HepG2 (cell line): ENCODE measurements around the gene TACC3. TPM values are rescaled to one million over a fixed set of nuclear protein-coding genes. Genes with fewer than 3 reads are reported as not detected.
A peak's percentile ranks its signal among the peaks of the same experiment; 100 is the strongest.

Experiments used
- CAMTA2 ChIP-seq: sonication (generic); formaldehyde crosslinking; IDR thresholded peaks from 2 replicates; pipeline ENCODE4 v1.4.0; 2020; ENCODE audit warnings: mild to moderate bottlenecking, missing genetic modification reagents, borderline replicate concordance
- CENPX ChIP-seq: sonication (generic); formaldehyde crosslinking; IDR thresholded peaks from 2 replicates; pipeline ENCODE4 v1.9.0; 2021; ENCODE audit warnings: mild to moderate bottlenecking, missing genetic modification reagents, moderate library complexity
- CHCHD3 ChIP-seq: sonication (generic); formaldehyde crosslinking; IDR thresholded peaks from 2 replicates; pipeline ENCODE4 v1.8.0; 2022; ENCODE audit warnings: mild to moderate bottlenecking, missing genetic modification reagents, moderate library complexity
- FOSL1 ChIP-seq: sonication (generic); formaldehyde crosslinking; IDR thresholded peaks from 2 replicates; pipeline ENCODE4 v1.9.0; 2021; ENCODE audit warnings: missing genetic modification reagents, borderline replicate concordance
- GMEB2 ChIP-seq: IDR thresholded peaks from 2 replicates; pipeline ENCODE4 v1.6.1; 2016; ENCODE audit warnings: missing biosample characterization, missing genetic modification reagents, low read depth
- GTF3A ChIP-seq: sonication (generic); formaldehyde crosslinking; conservative IDR thresholded peaks from 2 replicates; pipeline ENCODE4 v1.4.0; 2020; ENCODE audit warnings: mild to moderate bottlenecking, missing genetic modification reagents
- HMGXB4 ChIP-seq, 2 experiments: sonication (generic) in 1 of 2; formaldehyde crosslinking in 1 of 2; IDR thresholded peaks; 2 replicates each; pipeline versions ENCODE4 v1.4.0 to v1.6.1; 2018 to 2020; ENCODE audit warnings: missing genetic modification reagents in 2 of 2, borderline replicate concordance in 1 of 2, low read depth in 1 of 2, mild to moderate bottlenecking in 1 of 2, missing biosample characterization in 1 of 2
- NR3C1 ChIP-seq: sonication (generic); formaldehyde crosslinking; IDR thresholded peaks from 2 replicates; pipeline ENCODE4 v1.4.0; 2020; ENCODE audit warnings: missing genetic modification reagents
- RAD51 ChIP-seq: fragments of 450-650 bp; IDR thresholded peaks from 2 replicates; pipeline ENCODE4 v1.6.1; 2016; ENCODE audit warnings: borderline replicate concordance
- RFX3 ChIP-seq: IDR thresholded peaks from 2 replicates; pipeline ENCODE4 v1.6.1; 2016; ENCODE audit warnings: missing biosample characterization, missing genetic modification reagents
- SNRNP70 ChIP-seq: fragments of 200-400 bp; formaldehyde crosslinking; IDR thresholded peaks from 2 replicates; pipeline ENCODE4 v1.6.1; 2017; ENCODE audit warnings: mild to moderate bottlenecking, low read depth, low read length, moderate library complexity
- TBL1XR1 ChIP-seq: fragments of 150-350 bp; IDR thresholded peaks from 2 replicates; pipeline ENCODE4 v1.6.1; 2014; ENCODE audit warnings: borderline replicate concordance, low read length; ENCODE audit not compliant: partially characterized antibody
- TFDP2 ChIP-seq: sonication (generic); formaldehyde crosslinking; IDR thresholded peaks from 2 replicates; pipeline ENCODE4 v1.4.0; 2020; ENCODE audit warnings: missing genetic modification reagents
- ZNF10 ChIP-seq: sonication (generic); formaldehyde crosslinking; IDR thresholded peaks from 2 replicates; pipeline ENCODE4 v1.4.0; 2020; ENCODE audit warnings: mild to moderate bottlenecking, low read depth, missing genetic modification reagents, borderline replicate concordance
- ZNF512 ChIP-seq: sonication (generic); formaldehyde crosslinking; IDR thresholded peaks from 2 replicates; pipeline ENCODE4 v1.4.0; 2020; ENCODE audit warnings: mild to moderate bottlenecking, missing genetic modification reagents
- ZNF761 ChIP-seq: sonication (generic); formaldehyde crosslinking; conservative IDR thresholded peaks from 2 replicates; pipeline ENCODE4 v1.4.0; 2020; ENCODE audit warnings: mild to moderate bottlenecking, missing genetic modification reagents
- polyA plus RNA-seq, 8 experiments: library from polyadenylated mRNA; depleted of rRNA in 3 of 8; stranded (reverse) in 7 of 8; unstranded in 1 of 8; fragments of >200 nt; fragmentation: Illumina TruSeq in 4 of 8; extraction: Trizol in 4 of 8; gene quantifications; 2 replicates each; pipeline versions ENCODE4 v1.2.1 to v1.2.3, GENCODE V29; 2011 to 2016; ENCODE audit warnings: low read depth in 4 of 8, missing spikeins in 1 of 8, mixed read lengths in 1 of 8; ENCODE audit not compliant: insufficient read depth in 1 of 8
- total RNA-seq, 5 experiments: library from RNA; depleted of rRNA; stranded (reverse); fragments of >200 nt; fragmentation: Illumina TruSeq; extraction: Trizol; gene quantifications; 2 replicates each; pipeline ENCODE4 v1.2.3, GENCODE V29; 2016; ENCODE audit warnings: low read depth in 1 of 5

TACC3 gene
- total and polyA plus RNA-seq, 2 of the 13 experiments (the other 11 are each of a cell fraction or from before 2014, with no cell fraction given) = 20.3 to 21.2 TPM

GRCh38 chr4:1762264-1763010 is 41.1 kb downstream of the TACC3 start (continued):
- TF ChIP-seq TFDP2 (CRISPR knock-in tag) (no peak), NR3C1 (CRISPR knock-in tag) (no peak), CAMTA2 (CRISPR knock-in tag) (0 out of 2 replicates have a peak, but pooled peaks have one; percentile 24), TBL1XR1 (no peak), ZNF761 (no peak), CENPX (CRISPR knock-in tag) (no peak), HMGXB4 (CRISPR knock-in tag; IDR thresholded peaks at IDR 0.05; ENCODE audit: borderline replicate concordance in 1 of 2, low read depth in 1 of 2) (0 out of 4 replicates have a peak, but pooled peaks of 1 of the 2 experiments have one; percentile 6), ZNF512 (CRISPR knock-in tag) (0 out of 2 replicates have a peak, but pooled peaks have one; percentile 34), FOSL1 (CRISPR knock-in tag) (no peak), RFX3 (no peak), CHCHD3 (CRISPR knock-in tag) (no peak), SNRNP70 (no peak), GTF3A (CRISPR knock-in tag) (no peak), GMEB2 (no peak), ZNF10 (no peak), RAD51 (no peak)
